Forelimb muscle (tissue), 1 donor: Measurements from ENCODE around the gene CCNYL1. TPM values are rescaled to one million over a fixed set of nuclear protein-coding genes. Genes with fewer than 3 reads are reported as not detected.
"Not testable (repeated sequence)": the region's sequence is repeated elsewhere in the genome, so short reads cannot be mapped to it uniquely, and the experiment has no call there.

Experiments
- DNase-seq: peaks from one replicate; pipeline ENCODE4 v3.0.0-alpha.2; 2013; ENCODE audit warnings: low read depth
- polyA plus RNA-seq: library from polyadenylated mRNA; unstranded; fragments of 120-200 nt; gene quantifications from one replicate; pipeline ENCODE4 v1.2.1, GENCODE V29; 2013; ENCODE audit not compliant: insufficient read length

Gene CCNYL1
- polyA plus RNA-seq, 1 donor, result 8.7 TPM

DNA sequence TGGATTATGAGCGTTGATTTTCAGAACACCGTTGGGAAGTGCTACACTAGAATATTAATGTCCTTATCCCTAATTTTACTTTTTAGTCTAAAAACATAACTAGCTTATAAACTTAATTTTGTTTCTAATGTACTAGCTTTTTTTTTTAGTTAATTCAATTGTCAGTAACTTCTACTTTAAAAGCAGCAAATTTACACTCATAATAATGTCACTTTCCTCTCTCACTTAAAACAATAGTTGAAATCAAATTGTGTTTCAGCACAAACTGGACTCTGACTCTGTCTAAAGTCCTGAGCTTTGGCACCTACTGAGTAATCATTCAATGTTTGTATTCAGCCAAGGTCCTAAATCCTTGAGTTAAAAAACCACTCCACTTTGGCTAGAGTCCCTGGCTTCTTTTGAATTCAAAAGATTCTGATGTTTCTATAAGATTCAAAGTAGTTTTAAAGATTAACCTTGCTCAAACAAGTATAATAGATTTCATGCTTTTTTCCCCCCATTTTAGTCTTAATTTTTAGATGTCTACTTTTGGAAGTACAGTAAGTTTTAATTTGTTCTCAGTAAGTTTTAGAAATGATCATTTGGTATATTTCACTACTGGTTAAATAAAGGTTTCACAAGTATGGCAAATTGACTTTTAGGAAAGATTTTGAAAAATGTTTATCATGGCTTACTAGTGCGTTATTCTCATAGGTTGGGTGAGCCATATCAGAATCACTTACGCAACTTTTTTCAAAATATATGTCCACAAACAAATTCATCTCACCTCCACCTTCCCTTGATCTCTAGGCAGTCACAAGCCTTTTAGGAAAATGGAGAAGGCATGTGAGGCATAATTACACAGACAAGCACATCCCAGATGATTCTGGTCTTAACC lies 23.4 kb downstream of the CCNYL1 start:
- no peak for DNase-seq

DNA sequence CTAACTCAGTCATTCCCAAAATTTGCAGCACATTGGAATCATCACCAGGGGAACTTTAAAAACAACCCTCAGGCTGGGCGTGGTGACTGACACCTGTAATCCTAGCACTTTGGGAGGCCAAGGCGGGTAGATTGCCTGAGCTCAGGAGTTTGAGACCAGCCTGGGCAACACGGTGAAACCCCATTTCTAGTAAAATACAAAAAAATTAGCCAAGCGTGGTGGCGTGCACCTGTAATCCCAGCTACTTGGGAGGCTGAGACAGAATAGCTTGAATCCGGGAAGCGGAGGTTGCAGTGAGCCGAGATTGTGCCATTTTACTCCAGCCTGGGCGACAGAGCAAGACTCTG lies 24.0 kb downstream of the CCNYL1 start:
- DNase-seq, result not testable (repeated sequence)

DNA sequence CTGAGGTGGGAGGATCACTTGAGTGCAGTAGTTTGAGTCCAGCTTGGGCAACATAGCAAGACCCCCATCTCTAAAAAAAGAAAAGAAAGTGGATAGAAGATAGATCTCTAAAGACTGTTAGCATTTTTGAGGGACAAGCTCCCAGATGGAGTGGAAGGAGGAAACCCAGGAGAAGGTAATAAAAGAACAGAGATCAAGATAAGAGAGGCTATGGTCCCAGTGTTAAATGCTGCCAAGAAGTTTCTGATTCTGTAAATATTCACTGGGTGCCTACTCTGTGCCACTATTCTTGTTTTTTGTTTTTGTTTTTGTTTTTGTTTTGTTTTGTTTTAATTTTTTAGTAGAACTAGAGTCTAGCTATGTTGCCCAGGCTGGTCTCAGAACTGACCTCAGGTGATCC lies 32.1 kb downstream of the CCNYL1 start:
- no peak for DNase-seq

DNA sequence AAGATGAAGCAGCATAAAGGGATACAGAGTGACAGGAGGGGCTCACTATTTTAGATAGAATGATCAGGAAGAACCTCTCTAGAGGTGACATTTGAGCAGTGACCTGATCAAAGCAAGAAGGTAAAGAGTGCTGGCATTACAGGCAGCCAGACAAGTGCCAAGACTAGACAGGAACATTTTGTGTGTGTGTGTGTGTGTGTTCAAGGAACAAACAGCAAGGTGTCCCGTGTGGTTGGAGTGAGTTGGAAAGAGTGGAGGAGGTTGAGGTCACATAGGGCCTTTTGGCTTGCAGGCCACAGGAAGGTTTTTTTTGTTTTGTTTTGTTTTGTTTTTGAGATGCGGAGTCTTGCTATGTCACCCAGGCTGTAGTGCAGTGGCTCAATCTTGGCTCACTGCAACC lies 32.6 kb downstream of the CCNYL1 start:
- no peak for DNase-seq

DNA sequence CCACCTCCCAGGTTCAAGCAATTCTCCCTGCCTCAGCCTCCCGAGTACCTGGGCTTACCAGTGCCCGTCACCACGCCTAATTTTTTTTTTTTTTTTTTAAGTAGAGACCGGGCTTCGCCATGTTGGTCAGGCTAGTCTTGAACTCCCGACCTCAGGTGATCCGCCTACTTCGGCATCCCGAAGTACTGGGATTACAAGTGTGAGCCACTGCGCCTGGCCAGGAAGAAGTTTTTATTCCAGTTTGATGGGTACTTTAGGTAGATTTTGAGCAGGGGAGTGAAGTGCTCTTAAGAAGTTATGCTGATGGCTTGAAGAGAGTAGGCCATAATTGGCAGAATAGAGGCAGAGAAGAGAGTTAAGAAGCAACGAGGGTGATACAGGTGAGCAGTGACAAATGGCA lies 33.0 kb downstream of the CCNYL1 start:
- DNase-seq, result no peak

DNA sequence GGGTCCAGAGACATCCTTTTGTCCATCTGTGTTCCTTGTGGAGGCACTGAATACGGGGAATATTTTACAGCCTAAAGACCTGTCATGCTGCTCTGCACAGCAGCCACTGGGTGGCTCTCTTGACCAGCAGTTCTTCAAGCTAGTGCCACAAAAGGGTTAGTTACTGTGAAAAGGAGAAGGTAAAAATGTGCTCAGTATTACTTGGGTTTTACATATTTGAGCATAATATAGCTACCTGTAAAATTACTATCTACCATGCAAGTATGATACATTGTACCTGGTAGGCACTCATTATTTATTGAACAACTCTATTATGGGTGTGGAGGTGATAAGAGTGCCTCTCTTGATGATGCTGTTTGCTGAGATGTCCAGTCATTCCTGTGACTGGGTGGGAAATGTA lies 34.7 kb downstream of the CCNYL1 start:
- DNase-seq, result peak; percentile 31

DNA sequence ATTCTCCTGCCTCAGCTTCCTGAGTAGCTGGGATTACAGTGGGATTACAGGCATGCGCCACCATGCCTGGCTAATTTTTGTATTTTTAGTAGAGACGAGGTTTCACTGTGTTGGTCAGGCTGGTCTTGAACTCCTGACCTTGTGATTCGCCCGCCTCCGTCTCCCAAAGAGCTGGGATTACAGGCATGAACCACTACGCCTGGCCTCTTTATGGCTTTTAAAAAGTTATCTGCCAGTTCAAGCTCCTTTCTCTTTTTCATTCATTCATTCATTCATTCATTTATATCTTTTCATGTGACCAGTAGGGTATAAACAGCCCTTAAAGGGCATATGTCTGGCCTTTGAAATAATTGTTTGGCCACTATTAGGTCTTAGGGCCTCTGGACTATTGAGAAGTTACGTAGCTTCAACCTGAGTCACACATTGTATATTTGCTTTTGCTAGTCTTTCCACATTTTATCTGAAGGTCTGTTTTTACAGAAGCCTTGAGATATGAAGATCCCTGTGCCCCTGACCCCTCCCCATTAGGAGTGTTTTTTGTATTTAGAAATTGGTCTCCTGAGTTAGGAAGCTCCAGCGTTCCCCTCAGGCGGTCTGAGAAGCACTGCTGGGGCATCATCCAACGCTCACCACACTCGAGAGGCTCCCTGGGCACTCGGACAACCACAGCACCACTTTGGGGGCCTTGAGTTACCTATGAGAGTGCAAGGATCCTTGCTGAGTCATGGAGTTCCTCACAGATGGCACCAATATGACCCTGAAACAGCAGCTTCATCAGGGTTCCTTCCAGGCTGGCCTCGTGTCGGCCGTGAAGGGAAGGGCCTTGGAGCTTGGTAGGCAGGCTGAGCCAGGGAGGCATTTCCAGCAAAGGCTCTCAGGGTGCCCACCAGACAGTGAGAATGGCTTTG lies 36.5 kb downstream of the CCNYL1 start:
- DNase-seq, result no peak

DNA sequence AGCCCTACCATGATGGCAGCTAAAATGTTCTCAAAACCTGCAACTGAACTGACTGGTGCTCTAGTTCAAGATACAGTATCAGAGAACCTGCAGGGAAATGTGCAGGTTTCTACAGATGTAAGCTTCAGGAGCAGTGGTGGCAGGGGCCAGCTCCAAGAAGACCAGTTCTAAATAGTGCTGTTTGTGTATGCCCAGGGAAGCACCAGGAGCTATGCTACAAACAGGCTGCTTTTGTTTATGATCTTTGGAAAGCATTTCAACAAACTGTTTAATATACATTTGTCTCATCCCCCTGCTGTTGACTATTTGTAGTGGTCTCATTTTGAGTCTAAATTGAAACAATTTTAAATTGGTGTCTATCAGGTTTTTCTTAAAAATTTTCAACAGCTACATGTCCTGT lies 37.6 kb downstream of the CCNYL1 start:
- DNase-seq, result no peak

DNA sequence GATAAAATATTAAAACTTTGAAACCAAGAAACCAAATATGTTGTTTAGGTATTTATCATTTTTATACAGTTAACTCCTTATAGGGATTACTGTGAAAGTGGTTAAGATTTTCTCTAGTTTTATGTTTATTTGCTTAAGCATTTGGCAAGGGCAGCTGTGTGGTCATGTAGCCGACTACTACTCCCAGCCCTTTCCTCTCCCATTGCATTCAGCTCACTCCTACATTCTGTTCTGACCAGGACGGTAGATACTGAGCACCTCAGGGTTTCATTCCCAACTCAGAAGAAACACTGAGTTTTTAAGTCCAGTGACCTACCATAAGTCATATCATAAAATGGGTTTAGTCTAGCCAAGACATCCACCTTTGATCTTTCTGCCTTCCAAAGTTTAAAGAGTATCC lies 38.4 kb downstream of the CCNYL1 start:
- no peak for DNase-seq

DNA sequence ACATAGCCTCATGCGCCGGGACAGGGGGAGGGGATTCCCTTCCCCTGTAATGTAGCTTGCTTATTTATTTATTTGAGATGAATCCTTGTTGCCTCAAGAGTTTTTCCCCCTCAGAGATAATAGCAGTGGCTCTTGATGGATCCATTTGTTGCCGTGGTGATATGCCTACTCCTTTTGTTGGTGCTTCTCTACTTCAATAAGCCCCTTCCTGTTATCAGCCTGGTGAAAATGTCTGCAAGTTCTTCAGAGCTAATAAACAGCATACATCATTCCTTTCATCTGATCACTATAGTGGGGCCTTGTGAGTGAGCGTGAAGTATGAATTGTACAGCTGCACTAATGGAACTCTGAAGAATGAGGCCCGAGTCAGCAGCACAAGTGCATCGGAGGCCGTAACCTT lies 38.9 kb downstream of the CCNYL1 start:
- DNase-seq, result no peak

DNA sequence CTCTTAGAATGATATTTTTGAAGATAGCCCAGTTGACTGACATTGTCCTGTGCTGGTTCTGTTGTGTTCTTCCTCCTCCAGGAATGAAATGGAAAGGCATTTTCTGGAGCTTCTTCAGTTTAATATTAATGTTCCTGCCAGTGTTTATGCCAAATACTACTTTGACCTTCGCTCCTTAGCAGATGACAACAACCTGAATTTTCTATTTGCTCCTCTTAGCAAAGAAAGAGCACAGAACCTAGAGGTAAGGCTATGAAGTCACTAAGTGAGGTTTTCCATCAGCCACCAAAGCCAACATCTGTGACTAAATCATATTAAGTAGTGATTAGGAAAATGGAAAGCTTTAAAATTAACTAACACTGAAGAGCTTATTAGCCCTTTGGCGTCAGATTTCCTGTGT lies 39.4 kb downstream of the CCNYL1 start:
- no peak for DNase-seq

DNA sequence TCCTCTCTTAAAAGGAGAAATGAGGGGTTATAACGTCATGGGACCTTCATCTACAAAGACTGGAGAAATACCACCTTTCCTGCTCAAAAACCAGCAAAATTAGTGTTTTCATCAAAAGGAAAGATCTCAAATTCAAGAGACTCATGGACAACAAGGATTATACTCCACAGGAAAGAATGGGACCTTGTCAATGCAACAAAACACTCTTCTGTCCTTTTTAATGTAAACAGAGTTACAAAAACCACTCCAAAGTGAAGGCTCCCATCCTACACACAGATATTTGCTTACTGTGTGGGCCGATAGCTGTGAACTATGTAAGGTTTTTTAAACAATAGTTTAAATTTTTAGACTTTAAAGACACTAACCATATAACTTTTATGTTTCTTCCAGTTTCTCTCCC lies 42.2 kb downstream of the CCNYL1 start:
- not testable (repeated sequence) for DNase-seq

DNA sequence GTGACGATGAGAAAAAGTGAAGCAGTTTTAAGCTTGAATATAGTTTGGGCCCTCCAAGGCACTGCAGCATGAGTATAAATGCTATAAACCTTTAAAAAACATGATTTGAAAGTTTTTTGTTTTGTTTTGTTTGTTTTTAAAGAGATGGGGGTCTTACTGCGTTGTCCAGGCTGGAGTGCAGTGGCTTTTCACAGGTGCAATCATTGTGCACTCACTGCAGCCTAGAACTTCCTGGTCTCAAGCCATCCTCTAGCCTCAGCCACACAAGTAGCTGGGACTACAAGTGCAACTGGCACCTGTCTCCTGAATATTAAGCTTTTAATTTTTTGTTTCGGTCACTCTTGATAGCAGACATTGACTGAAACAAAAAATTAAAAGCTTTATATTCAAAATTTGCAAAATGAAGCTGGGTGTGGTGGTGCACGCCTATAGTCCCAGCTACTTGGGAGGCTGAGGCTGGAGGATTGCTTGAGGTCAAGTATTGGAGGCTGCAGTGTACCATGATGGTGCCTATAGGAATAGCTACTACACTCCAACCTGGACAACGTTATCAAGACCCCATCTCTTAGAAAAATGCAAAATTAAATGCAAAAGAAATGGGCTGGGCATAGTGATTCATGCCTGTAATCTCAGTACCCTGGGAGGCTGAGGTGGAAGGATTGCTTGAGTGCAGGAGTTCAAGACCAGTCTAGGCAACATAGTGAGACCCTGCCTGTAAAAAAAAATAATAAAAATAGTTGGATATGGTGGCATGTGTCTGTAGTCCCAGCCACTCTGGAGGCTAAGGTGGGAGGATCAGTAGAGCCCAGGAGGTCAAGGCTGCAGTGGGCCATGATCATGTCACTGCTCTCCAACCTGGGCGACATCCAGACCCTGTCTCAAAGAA lies 43.3 kb downstream of the CCNYL1 start:
- no peak for DNase-seq

DNA sequence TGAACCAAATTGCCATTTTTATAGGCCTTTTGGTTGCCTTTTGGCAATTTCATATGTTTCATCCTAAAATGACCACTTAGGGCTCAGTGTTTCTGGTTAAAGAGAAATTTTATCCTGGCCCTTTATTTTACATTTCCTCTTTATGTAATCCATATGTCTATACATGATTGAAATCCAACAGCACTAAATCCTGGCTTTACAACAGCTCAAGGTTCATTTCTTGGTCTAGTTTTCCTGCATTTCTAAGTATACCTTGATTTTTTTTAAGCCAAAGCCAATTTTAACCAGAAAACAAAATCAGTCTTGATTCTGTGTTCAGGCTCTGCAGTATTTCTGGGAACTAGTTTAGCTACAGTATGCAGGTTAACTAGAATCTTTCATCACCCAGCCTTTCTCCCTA lies 46.6 kb downstream of the CCNYL1 start:
- DNase-seq, result no peak

DNA sequence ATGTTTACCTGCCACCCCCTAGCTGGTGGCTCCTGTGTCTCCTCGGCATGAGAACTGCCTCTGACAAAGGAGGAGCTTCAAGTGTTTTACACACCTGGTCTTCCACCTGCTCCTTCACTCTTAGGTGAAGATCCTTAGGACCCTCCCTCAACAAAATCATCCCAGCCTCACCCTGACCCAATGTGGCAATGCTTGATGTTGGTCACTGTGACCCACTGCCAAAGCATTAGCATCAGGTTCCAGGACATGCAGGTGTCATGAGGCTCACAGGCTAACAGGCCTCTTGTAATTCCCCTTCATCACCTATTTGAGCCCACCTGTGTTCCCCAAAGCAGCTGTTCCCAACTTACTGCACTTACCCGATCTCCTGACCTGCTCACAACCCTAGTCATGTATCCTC lies 48.5 kb downstream of the CCNYL1 start:
- DNase-seq, result no peak

DNA sequence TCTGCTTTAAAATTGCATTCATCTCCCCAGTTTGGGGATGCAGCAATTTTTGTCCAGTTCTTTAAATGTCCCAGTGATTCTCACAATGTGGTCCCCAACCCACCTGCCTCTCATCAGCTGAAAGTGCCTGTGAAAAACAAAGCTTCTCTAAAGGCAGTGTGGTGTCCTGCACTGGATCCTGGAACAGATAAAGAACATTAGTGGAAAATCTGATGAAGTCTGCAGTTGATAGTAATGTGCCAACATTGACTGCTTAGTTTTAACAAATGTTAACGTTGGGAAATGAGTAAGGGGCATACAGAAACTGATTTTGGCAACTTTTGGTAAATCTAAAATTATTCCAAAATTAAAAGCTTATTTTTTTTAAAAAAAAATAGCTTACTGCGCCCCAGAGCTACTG lies 49.0 kb downstream of the CCNYL1 start:
- no peak for DNase-seq

DNA sequence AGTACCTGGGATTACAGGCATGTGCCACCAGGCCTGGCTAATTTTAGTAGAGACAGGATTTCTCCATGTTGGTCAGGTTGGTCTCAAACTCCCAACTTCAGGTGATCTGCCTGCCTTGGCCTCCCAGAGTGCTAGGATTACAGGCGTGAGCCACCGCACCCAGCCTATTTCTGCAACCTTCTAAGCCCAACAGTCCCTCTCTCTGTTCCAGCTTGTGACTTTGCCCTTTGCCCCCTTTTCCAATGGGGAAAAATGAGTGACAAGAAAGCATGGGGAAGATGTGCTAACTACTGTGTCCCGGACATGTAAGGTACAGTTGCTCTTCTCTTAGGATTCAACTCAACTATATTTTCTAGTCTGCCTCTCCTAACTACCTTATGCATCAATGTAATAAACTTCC lies 50.0 kb downstream of the CCNYL1 start:
- not testable (repeated sequence) for DNase-seq

DNA sequence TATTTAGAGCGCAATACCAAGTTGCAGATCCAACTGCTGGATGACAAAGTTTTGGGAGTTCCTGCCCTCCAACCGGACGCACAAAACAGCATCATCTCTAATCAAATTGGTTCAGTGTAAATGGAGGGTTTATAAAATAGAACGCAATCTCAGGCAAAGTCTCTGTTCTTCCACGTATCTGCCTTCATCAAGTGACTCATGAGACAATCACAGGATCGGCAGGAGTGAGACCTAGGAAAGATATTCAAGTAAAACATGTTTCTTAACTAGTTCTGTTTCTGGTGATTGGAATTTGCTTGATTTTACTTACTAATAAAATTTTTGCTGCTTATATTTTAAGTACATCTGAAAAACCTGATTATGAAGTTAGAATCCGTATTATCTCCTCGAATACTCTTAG lies 50.7 kb downstream of the CCNYL1 start:
- DNase-seq, result no peak

DNA sequence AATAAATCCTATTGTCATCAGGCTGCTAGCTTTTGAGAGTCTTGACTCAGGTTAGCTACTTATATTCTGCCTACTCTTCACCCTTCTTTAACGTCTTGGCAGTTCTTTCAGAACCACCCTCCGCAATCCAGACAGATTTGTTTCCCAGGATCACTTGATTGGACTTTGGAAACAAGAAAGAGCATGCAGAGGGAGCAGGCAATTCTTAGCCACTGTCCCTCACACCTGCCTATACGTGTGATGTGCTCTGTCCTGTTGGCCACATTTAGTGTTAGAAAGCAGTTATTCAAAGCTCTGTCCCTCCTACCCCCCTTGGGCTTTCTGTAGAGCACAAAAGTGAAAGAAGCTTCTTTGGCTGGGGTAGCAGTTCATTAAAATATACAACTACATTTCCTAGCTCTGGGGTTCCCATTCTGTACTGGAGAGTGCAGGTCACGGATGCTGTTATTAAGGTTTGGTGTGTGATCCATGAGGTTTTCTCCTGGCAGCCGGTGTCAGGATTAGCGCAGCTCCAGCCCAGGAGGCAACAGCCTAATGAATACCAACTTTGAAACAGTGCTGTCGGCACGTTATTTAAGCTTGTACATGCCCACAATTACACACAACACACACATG lies 52.0 kb downstream of the CCNYL1 start:
- no peak for DNase-seq

DNA sequence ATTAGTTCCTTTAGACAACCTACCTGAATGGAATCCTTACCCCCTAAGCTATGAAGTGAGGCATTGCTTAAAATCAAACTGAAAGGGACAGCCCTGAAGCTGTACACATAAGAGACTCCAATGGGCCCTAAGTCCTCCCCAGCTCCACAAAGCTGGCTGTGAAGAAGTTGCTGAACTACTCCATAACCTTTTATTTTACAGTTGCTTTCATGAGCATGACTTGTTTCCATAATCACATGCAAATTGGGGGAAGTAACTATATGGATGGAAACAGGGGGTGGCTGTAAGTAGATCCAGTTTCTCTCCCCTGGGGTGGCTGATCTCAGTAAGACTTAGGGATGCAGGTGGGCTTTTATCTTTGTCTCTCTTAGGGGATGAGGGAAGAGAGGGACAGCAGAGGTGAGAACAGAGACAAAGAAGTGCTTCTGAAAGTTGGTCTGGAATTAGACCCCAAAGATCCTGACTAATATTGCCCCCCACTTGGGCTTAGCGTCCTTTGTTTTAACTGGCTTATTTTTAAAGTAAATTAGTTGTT lies 52.7 kb downstream of the CCNYL1 start:
- no peak for DNase-seq

DNA sequence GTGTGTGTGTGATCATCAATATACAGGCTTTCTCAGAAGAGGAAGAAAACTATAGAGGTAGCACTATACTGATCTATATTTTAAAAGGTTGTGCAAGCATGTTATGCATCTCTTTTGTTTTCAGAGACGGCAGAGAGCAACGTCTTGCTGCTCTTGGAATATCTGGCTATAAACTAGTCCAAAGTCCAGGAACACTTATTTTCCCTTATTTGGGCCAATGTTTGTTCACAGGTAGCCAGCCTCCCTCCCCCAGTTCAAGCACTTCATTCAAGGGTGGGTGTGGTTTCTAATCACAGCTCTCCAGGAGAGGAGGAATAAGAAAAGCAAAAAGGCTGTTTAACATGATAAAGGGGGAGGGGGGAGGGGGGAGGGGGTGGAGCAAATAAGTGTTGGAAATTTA lies 54.1 kb downstream of the CCNYL1 start:
- DNase-seq, result no peak
